Gastroesophageal sphincter (tissue), 3 donors: ENCODE measurements around the gene C3.

Experiments
- CTCF ChIP-seq, 4 experiments: fragments of 200-600 bp in 2 of 4; fragments of 450-650 bp in 2 of 4; sonication (generic) in 1 of 4; IDR thresholded peaks; one replicate each; pipeline ENCODE4 v1.5.1; 2017 to 2019; ENCODE audit warnings: antibody characterized with exemption in 4 of 4, mild to moderate bottlenecking in 2 of 4, moderate library complexity in 2 of 4
- POLR2AphosphoS5 ChIP-seq: sonication (generic); formaldehyde crosslinking; IDR thresholded peaks from one replicate; pipeline ENCODE4 v1.6.1; 2017; ENCODE audit warnings: antibody characterized with exemption

- no peak for TF ChIP-seq CTCF (IDR thresholded peaks at IDR 0.05)
- no peak for TF ChIP-seq POLR2AphosphoS5
These were observed 11.4 kb upstream of the C3 start for GRCh38 chr19:6731822-6732221.
